DMS53 treated with DMSO at 0.1 percent for 48 hours (cell line): ENCODE data around the gene RHBDD2.
A peak's percentile ranks its signal among the peaks of the same experiment; 100 is the strongest.

Experiments
- DNase-seq: peaks from one replicate; lab custom pipeline; 2025; ENCODE audit not compliant: unreplicated experiment; lab: John Stamatoyannopoulos, UW

The RHBDD2 gene

DNA sequence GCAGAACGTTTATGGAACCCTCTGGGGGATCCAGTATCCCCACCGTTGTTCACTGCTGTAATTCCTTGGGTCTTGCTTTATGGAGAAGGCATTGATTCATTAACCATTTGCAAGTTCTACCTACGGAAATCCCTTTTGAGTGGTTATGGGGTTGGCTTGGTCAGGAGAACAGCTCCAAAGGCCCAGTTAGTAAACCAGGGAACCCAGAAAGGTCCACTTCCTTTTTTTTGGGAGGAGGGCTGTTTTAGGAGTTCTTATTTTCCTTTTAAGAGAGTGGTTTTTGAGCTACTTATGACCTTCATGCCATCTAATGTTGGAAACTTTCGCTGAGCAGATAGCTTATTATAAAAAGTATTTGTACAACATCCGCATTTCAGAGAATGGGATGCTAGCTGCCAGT is 37.4 kb downstream of the RHBDD2 start:
- no peak for DNase-seq

DNA sequence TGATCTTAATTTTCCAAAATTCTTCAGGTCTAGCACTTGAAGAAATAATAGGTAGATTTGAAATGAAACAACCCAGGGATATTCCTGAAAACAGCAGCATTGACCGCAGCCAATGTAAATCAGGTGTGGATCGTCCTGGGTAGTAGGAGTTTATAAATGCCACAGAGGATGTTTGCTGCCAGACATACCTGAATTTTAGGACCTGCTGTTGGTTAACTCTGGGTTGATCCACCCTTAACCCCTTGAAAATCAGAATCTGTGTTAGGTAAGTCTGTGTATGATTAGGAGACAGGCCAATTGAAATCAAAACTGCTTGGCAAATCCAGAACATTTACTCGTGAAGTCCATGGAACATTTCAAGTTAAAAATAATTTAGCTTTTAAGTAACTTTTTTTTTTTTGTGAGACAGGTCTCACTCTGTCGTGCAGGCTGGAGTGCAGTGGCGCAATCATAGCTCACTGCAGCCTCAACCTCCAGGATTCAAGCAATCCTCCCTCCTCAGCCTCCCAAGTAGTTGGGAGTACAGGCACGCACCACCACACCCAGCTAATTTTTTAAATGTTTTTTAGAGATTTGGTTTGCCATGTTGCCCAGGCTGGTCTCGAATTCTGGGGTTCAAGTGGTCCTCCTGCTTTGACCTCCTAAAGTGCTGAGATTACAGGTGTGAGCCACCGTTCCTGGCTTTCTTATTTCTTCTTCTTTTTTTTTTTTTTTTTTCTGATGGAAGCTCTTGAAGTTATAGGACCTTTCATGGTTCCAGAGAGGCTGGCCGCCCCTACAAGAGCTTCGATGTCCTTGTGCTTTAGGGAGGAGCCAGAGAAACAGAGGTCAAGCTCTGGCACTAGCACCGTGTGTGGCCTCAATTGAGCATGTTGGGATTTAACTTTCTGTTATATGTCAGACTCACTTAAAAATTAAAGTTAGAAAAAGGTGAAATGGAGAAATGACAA is 38.1 kb downstream of the RHBDD2 start:
- no peak for DNase-seq

DNA sequence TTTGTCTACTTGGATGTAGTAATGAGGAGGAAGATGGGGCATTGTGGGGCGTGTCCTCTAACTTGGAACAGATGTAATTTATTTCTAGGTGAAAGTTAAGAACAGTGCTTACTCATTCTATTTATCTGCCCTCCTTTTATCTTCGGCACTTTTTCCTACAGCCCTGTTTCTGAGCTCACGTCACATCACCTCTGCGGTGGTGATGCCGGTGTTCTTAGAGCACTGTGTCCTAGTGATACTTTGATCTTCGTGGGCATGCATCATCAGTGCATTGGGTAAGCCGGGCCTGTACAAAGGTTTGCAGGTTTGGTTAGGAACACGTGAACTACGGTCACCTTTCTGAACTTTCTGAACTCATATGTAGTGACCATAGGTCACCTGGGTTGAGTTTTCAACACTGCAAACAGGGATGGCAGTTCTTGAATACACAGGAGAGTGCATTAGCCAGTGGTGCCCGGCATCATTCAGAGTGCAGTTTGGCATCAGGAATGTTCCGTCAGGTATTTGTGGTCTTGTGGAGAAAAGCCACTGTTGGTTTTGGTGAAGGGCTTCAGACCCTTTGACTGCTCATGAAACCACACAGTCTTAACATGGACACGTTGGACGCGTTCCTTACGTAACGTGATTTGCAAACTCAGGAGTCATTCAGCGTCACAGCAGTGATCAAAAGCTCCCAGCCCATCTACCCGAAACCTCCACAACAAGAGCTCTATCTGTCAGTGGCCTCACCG is 41.8 kb downstream of the RHBDD2 start:
- DNase-seq: no peak

DNA sequence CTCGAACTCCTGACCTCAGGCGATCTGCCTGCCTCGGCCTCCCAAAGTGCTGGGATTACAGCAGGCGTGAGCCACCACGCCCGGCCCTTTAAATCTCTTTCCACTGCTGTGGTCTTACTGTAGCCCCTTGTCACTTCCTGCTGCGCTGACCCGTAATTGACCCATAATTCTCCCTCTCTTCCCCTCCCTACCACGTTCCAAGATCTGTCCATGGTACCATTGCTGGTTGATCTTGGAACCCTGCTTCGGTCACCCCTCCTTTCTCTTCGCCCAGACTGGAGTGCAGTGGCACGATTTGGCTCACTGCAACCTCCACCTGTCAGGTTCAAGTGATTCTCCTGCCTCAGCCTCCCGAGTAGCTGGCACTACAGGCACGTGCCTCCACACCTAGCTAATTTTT is 42.6 kb downstream of the RHBDD2 start:
- no peak for DNase-seq

DNA sequence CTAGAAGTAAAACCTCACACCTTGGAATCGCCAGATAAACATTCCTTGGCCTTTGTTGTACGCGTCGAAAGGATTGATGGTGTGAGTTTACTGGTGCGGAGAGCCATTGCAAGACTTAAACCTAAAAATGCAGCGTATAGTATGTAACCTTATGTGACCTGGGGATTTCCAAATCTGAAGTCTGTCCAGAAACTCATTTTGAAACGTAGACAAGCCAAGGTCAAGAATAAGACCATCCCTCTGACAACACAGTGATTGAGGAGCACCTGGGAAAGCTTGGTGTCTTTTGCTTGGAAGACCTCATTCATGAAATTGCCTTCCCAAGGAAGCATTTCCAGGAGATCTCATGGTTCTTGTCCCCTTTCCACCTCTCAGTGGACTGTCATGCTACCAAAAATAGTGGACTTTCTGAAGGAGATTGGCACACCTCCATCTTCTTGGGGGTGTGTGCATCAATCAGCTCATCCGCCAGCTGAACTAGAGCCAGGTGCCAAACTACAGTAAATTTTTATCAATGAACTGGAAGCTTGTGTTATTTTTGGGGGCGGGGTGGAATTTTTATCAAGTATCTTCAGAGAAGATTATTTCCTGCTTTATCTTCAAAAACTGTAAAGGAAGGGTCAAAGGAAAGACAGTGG is 44.3 kb downstream of the RHBDD2 start:
- DNase-seq: no peak

DNA sequence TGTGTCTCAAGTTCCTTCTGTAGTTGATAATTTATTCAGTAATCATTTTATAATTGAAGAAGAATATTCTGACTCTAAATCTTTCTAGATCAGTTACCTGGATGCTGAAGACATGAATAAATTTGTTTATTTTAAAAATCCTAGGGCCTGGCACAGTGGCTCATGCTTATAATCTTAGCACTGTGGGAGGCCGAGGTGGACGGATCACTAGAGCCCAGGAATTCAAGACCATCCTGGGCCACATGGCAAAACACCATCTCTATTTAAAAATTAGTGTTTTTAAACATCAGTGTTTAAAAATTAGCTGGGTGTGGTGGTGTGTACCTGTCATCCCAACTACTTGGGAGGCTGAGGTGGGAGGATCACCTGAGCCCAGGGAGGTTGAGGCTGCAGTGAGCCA is 45.4 kb downstream of the RHBDD2 start:
- no peak for DNase-seq

DNA sequence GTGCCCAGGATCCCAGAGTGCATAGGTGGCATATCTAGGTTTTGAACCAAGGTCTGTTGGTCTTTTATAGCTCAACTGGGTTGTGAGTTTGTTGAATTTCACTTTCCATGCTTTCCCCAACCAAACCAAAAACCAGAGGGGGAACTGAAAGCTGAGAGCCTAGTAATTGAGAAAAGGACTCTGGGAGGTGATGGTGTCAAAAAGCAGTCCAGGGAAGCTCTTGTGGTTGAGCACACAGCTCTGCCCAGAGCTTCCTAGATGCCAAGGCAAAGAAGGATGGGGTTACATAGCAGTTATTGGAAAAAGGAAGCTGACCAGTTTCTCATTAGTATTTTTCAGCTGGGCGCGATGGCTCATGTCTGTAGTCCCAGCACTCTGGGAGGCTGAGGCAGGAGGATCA is 46.1 kb downstream of the RHBDD2 start:
- no peak for DNase-seq

DNA sequence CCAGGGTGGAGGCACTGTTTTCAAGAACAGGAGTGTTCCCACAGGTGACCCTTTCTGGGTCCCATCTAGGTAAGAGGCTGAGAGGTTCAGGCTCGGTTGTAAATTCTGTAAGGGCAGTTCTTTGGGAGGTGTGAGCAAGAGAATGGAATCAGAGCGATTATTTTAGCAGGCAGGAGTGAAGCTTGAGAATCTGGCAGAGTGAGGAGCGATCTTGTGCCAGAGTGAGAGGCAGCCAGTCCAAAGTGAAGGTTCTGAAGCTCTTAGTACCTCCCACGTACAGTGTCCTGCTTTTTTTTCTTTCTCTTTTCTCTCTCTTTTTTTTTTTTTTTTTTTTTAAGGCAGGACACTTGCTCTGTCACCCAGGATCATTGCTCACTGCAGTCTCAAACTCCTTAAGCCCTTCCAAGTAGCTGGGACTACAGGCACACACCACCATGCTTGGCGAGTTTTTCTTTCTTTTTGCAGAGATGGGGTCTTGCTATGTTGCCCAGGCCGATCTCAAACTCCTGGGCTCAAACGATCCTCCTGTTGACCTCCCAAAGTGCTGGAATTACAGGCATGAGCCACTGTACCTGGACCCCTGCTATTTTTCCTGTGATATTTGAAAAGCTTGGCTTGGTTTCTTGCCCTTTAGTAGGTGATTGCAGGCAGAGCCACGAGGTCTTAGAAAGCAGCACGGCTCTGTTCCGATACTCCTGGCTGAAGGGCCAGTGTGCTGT is 47.0 kb downstream of the RHBDD2 start:
- DNase-seq: no peak

DNA sequence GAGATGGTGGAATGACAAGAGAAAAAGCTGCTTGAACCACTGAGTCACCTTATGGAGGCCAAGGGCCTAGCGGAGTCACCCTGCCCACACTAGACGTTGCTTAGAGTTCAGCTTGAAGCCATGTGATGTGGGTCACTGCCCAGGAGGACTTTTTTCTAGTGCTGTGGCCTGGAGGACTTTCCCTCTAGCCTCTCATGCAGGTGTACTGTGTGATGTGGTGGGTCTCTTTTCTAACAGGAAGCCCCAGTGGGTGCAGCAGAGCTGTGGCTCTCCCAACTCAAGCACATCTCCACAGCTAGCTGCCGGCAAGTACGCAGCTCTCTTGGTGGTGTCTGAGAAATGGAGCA is 49.7 kb downstream of the RHBDD2 start:
- no peak for DNase-seq

DNA sequence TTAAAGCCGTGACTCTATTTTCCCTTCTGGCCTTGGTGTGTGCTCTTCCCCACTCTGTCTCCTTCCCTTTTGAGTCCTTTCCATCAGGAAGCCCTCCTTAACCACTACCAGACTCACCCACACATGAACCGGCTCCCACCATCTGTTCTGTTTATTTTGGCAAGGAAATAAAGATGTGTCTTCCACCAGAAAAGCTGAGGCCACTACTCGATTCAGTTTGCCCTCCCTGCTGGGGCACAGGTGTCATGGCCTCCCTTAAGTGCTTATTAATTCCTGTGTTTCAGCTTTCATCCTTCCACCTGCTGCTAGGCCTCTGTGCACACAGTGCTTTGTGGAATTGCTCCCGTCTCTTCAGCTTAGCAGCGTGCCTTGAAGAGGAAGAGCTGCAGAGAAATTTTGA is 52.8 kb downstream of the RHBDD2 start:
- DNase-seq: peak; percentile 98

DNA sequence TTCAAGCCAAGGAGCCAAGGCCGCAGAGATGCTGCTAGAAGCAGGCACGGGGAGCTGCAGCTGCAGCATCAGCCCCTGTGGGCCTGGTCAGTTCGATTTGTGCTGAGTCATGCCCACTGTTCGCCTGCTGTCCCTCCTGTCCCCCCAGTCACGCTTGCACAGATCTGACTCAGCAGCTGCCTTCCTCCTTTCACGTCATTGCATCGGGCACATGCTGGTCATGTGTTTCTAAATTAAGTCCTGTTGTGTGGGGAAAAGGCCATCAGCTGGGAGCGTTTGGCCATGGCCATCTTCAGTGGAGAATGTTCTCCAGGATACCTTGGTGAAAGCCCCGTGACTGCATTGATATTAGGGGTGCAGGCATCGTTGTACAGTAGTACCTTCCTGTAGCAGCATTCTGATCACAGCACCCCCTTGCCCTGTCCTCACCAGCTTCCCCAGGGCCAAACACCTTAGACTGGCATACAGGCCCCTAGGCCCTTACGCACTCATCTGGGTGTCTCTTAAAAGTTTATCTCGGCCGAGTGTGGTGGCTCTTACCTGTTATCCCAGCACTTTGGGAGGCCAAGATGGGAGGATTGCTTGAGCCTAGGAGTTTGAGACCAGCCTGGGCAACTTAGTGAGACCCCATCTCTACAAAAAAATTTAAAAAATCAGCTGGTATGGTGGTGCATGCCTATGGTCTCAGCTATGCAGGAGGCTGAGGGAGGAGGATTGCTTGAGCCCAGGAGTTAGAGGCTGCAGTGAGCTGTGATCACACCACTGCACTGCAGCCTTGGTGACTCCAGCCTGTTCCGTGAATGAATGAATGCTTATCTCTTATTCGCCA is 59.3 kb downstream of the RHBDD2 start:
- DNase-seq: no peak
